ENCODE data around the gene FKBP7.
A peak's percentile ranks its signal among the peaks of the same experiment; 100 is the strongest.

Gene FKBP7

GRCh38 chr2:178522950-178523595 is 44.7 kb upstream of the FKBP7 start:
- Mint-ChIP-seq H3K4me1 (peaks cover 3% of the 10 kb centered on the region), H3K27ac (peak overlapping the region; percentile 91 to 94 (median 92)), H3K9me3 (no peaks in the 10 kb centered on the region), H3K36me3 (ENCODE audit: low read depth) (peaks cover 9% of the 10 kb centered on the region), H3K27me3 (ENCODE audit: low read depth) (no peaks in the 10 kb centered on the region), H3K4me3 (peak overlapping the region; percentile 96 to 99 (median 97))
- peak; percentile 84 to 90 (median 89) for TF ChIP-seq CTCF (IDR thresholded peaks at IDR 0.05; ENCODE audit: unreplicated experiment in 3 of 3)

- TF ChIP-seq CTCF (IDR thresholded peaks at IDR 0.05; ENCODE audit: unreplicated experiment in 3 of 3) = no peak
- Mint-ChIP-seq H3K4me1 (peaks cover 3% of the 10 kb centered on the region), H3K27me3 (ENCODE audit: low read depth) (no peaks in the 10 kb centered on the region), H3K36me3 (ENCODE audit: low read depth) (peaks cover 13% of the 10 kb centered on the region), H3K9me3 (no peaks in the 10 kb centered on the region), H3K4me3 (peak overlapping the region; percentile 52 to 71 (median 69)), H3K27ac (no peak overlapping the region)
Observed at GRCh38 chr2:178521304-178522150, 43.1 kb upstream of the FKBP7 start.

- Mint-ChIP-seq H3K36me3 (ENCODE audit: low read depth) (peaks cover 28% of the 10 kb centered on the region), H3K4me3 (no peak overlapping the region), H3K4me1 (no peaks in the 10 kb centered on the region), H3K27me3 (ENCODE audit: low read depth) (no peaks in the 10 kb centered on the region), H3K9me3 (no peaks in the 10 kb centered on the region), H3K27ac (no peak overlapping the region)
- no peak for TF ChIP-seq CTCF (IDR thresholded peaks at IDR 0.05; ENCODE audit: unreplicated experiment in 3 of 3)
Observed at GRCh38 chr2:178517496-178517895, 39.1 kb upstream of the FKBP7 start.

GRCh38 chr2:178514664-178515063 is 36.3 kb upstream of the FKBP7 start:
- no peak overlapping the region for H3K4me3 Mint-ChIP-seq
- H3K9me3 Mint-ChIP-seq = no peaks in the 10 kb centered on the region
- no peak for TF ChIP-seq CTCF (IDR thresholded peaks at IDR 0.05; ENCODE audit: unreplicated experiment in 3 of 3)
- no peak overlapping the region for H3K27ac Mint-ChIP-seq
- H3K27me3 Mint-ChIP-seq (ENCODE audit: low read depth) = no peaks in the 10 kb centered on the region
- H3K4me1 Mint-ChIP-seq = no peaks in the 10 kb centered on the region
- H3K36me3 Mint-ChIP-seq (ENCODE audit: low read depth) = peaks cover 28% of the 10 kb centered on the region

- peaks cover 31% of the 10 kb centered on the region for H3K36me3 Mint-ChIP-seq (ENCODE audit: low read depth)
- H3K27me3 Mint-ChIP-seq (ENCODE audit: low read depth) = no peaks in the 10 kb centered on the region
- no peak overlapping the region for H3K4me3 Mint-ChIP-seq
- H3K27ac Mint-ChIP-seq = no peak overlapping the region
- H3K9me3 Mint-ChIP-seq = no peaks in the 10 kb centered on the region
- no peaks in the 10 kb centered on the region for H3K4me1 Mint-ChIP-seq
- TF ChIP-seq CTCF (IDR thresholded peaks at IDR 0.05; ENCODE audit: unreplicated experiment in 3 of 3) = no peak
Observed at GRCh38 chr2:178513876-178514275, 35.5 kb upstream of the FKBP7 start.

Measured in nephron (organoid).